SU-DHL-6 (cell line): ENCODE results near the gene DTX1.
A peak's percentile ranks its signal among the peaks of the same experiment; 100 is the strongest.

Experiments used
- H2AFZ ChIP-seq: fragments of 200-600 bp; sonication (generic); 2 replicates; pipeline ENCODE4 v1.6.1; 2014; ENCODE audit warnings: low read depth, mild to moderate bottlenecking, moderate library complexity, mixed read lengths, antibody characterized with exemption, low read length; ENCODE audit not compliant: severe bottlenecking
- H3F3A ChIP-seq: fragments of 200-600 bp; shearing (Covaris generic); 2 replicates; pipeline ENCODE4 v1.6.0; 2016; ENCODE audit warnings: antibody characterized with exemption, mild to moderate bottlenecking; ENCODE audit not compliant: insufficient read depth
- H3K27ac ChIP-seq: fragments of 200-600 bp; sonication (generic); 2 replicates; pipeline ENCODE4 v1.5.1; 2016; ENCODE audit warnings: low read depth, mild to moderate bottlenecking, low read length, moderate library complexity, mixed read lengths
- H3K27me3 ChIP-seq: fragments of 200-600 bp; sonication (generic), shearing (Covaris generic); 2 replicates; pipeline ENCODE4 v1.6.0; 2014; ENCODE audit warnings: mild to moderate bottlenecking, low read length
- H3K36me3 ChIP-seq: fragments of 200-600 bp; sonication (generic); 2 replicates; pipeline ENCODE4 v1.6.1; 2014; ENCODE audit warnings: mild to moderate bottlenecking, low read length, mixed read lengths
- H3K4me2 ChIP-seq: fragments of 300-600, 200-600 bp; shearing (Covaris generic), sonication (generic); 2 replicates; pipeline ENCODE4 v1.6.0; 2014; ENCODE audit warnings: low read length, low read depth, mild to moderate bottlenecking; ENCODE audit not compliant: poor library complexity, severe bottlenecking
- H3K4me3 ChIP-seq: fragments of 200-600 bp; sonication (generic); 2 replicates; pipeline ENCODE4 v1.5.1; 2014; ENCODE audit warnings: antibody characterized with exemption, low read length, mild to moderate bottlenecking, mixed read lengths; ENCODE audit not compliant: insufficient read depth, poor library complexity, severe bottlenecking
- H3K79me2 ChIP-seq: fragments of 200-600 bp; sonication (generic); 2 replicates; pipeline ENCODE4 v1.6.1; 2014; ENCODE audit warnings: mild to moderate bottlenecking, low read length, moderate library complexity; ENCODE audit not compliant: insufficient read depth
- H3K9ac ChIP-seq: fragments of 200-600 bp; sonication (generic); 2 replicates; pipeline ENCODE4 v1.7.0; 2014; ENCODE audit warnings: mild to moderate bottlenecking, low read length
- H3K9me2 ChIP-seq: fragments of 200-600 bp; sonication (generic); replicated peaks from 2 replicates; pipeline ENCODE4 v1.6.1; 2014; ENCODE audit warnings: low read length; ENCODE audit not compliant: insufficient read depth
- H3K9me3 ChIP-seq: fragments of 200-600 bp; sonication (generic); 2 replicates; pipeline ENCODE4 v1.6.1; 2014; ENCODE audit warnings: low read length, mixed read lengths; ENCODE audit not compliant: insufficient read depth
- H4K20me1 ChIP-seq: fragments of 200-600 bp; sonication (generic); 2 replicates; pipeline ENCODE4 v1.6.1; 2014; ENCODE audit warnings: low read depth, mild to moderate bottlenecking, antibody characterized with exemption, low read length, moderate library complexity, mixed read lengths
- CTCF ChIP-seq: fragments of 200-600 bp; sonication (generic); IDR thresholded peaks from one replicate; pipeline ENCODE4 v1.5.1; 2017; ENCODE audit warnings: antibody characterized with exemption, mild to moderate bottlenecking, low read length, moderate library complexity; ENCODE audit not compliant: insufficient read depth, poor library complexity, severe bottlenecking
- EZH2phosphoT487 ChIP-seq: fragments of 200-600 bp; sonication (generic), shearing (Covaris generic); conservative IDR thresholded peaks from 2 replicates; pipeline ENCODE4 v1.6.1; 2018; ENCODE audit warnings: mild to moderate bottlenecking, antibody characterized with exemption, low read length, moderate library complexity, mixed read lengths

Gene DTX1

GRCh38 chr12:113077859-113078255 is 21.3 kb downstream of the DTX1 start:
- Histone ChIP-seq H3F3A (peaks cover 80% of the 10 kb centered on the region), H3K9ac (peak overlapping the region; percentile 54), H3K79me2 (peaks cover 64% of the 10 kb centered on the region), H3K4me3 (no peak overlapping the region), H3K27ac (peak overlapping the region; percentile 99), H3K9me2 (no peaks in the 10 kb centered on the region), H2AFZ (no peak overlapping the region), H3K27me3 (no peaks in the 10 kb centered on the region), H4K20me1 (no peaks in the 10 kb centered on the region), H3K9me3 (no peaks in the 10 kb centered on the region), H3K4me2 (peak overlapping the region; percentile 37), H3K36me3 (peaks cover 24% of the 10 kb centered on the region)
- TF ChIP-seq EZH2phosphoT487 (no peak), CTCF (no peak)

- Histone ChIP-seq H3K9ac (no peak overlapping the region), H2AFZ (no peak overlapping the region), H3K4me3 (no peak overlapping the region), H3K9me2 (no peaks in the 10 kb centered on the region), H3K9me3 (no peaks in the 10 kb centered on the region), H3K4me2 (peak overlapping the region; percentile 5), H3K36me3 (peaks cover 30% of the 10 kb centered on the region), H3K79me2 (peaks cover 77% of the 10 kb centered on the region), H3F3A (peaks cover 82% of the 10 kb centered on the region), H4K20me1 (no peaks in the 10 kb centered on the region), H3K27ac (peak overlapping the region; percentile 99), H3K27me3 (no peaks in the 10 kb centered on the region)
- TF ChIP-seq EZH2phosphoT487, result no peak
- no peak for TF ChIP-seq CTCF
These were observed 25.3 kb downstream of the DTX1 start for GRCh38 chr12:113081873-113082272.

- Histone ChIP-seq H3K9me2 (no peaks in the 10 kb centered on the region), H3K27me3 (no peaks in the 10 kb centered on the region), H3K79me2 (peaks cover 79% of the 10 kb centered on the region), H3K9ac (peak overlapping the region; percentile 3; the same call in 1 of the 2 replicates), H2AFZ (no peak overlapping the region), H3K4me2 (peak overlapping the region; percentile 8), H3K9me3 (no peaks in the 10 kb centered on the region), H3K36me3 (peaks cover 32% of the 10 kb centered on the region), H3F3A (peaks cover 89% of the 10 kb centered on the region), H3K27ac (peak overlapping the region; percentile 99), H3K4me3 (no peak overlapping the region), H4K20me1 (no peaks in the 10 kb centered on the region)
- TF ChIP-seq CTCF (no peak), EZH2phosphoT487 (no peak)
These were observed 26.1 kb downstream of the DTX1 start for GRCh38 chr12:113082486-113083148.
